GM23338 (cell line): ENCODE data around the gene R3HDM2. TPM values are rescaled to one million over a fixed set of nuclear protein-coding genes. Genes with fewer than 3 reads are reported as not detected.
A peak's percentile ranks its signal among the peaks of the same experiment; 100 is the strongest.

Experiments used
- ATAC-seq: fragments of 200-7000 bp; cut with Tn5 transposase; 3 replicates; pipeline ENCODE4 v1.9.1; 2020
- DNase-seq: peaks from one replicate; pipeline ENCODE4 v3.0.0-alpha.2; 2015; ENCODE audit warnings: low spot score
- H2AFZ ChIP-seq: fragments of 200-600 bp; sonication (generic); 2 replicates; pipeline ENCODE4 v1.8.0; 2016; ENCODE audit warnings: antibody characterized with exemption, mild to moderate bottlenecking, moderate library complexity
- H3F3A ChIP-seq: fragments of 200-600 bp; sonication (generic); replicated peaks from 2 replicates; pipeline ENCODE4 v1.8.0; 2017; ENCODE audit warnings: antibody characterized with exemption, mixed run types, low read depth
- H3K27ac ChIP-seq: fragments of 200-600 bp; sonication (generic); 2 replicates; pipeline ENCODE4 v1.6.1; 2016; ENCODE audit warnings: low read depth
- H3K27me3 ChIP-seq: fragments of 200-600 bp; sonication (generic); 2 replicates; pipeline ENCODE4 v1.8.0; 2016; ENCODE audit warnings: mild to moderate bottlenecking, mixed run types, moderate library complexity; ENCODE audit not compliant: insufficient read depth
- H3K36me3 ChIP-seq: fragments of 200-600 bp; sonication (generic); 2 replicates; pipeline ENCODE4 v1.8.0; 2016; ENCODE audit warnings: mild to moderate bottlenecking; ENCODE audit not compliant: insufficient read depth
- H3K4me1 ChIP-seq: fragments of 200-600 bp; sonication (generic); 2 replicates; pipeline ENCODE4 v1.8.0; 2016; ENCODE audit warnings: mild to moderate bottlenecking, moderate library complexity; ENCODE audit not compliant: insufficient read depth
- H3K4me2 ChIP-seq: fragments of 200-600 bp; sonication (generic); 2 replicates; pipeline ENCODE4 v1.7.1; 2017; ENCODE audit warnings: mixed run types
- H3K4me3 ChIP-seq: fragments of 200-600 bp; sonication (generic); 2 replicates; pipeline ENCODE4 v1.6.1; 2016; ENCODE audit warnings: mixed run types
- H3K79me2 ChIP-seq: fragments of 200-600 bp; sonication (generic); replicated peaks from 2 replicates; pipeline ENCODE4 v1.8.0; 2017; ENCODE audit warnings: mild to moderate bottlenecking; ENCODE audit not compliant: insufficient read depth
- H3K9me2 ChIP-seq: fragments of 200-600 bp; sonication (generic); 2 replicates; pipeline ENCODE4 v1.8.0; 2017; ENCODE audit not compliant: insufficient read depth
- H4K20me1 ChIP-seq: fragments of 200-600 bp; sonication (generic); replicated peaks from 2 replicates; pipeline ENCODE4 v1.8.0; 2017; ENCODE audit warnings: mild to moderate bottlenecking; ENCODE audit not compliant: insufficient read depth
- H3K27ac Mint-ChIP-seq: 2 replicates; pipeline ENCODE4 v1.8.0; 2020; ENCODE audit warnings: inconsistent platforms, mild to moderate bottlenecking, moderate library complexity, mixed read lengths
- H3K27me3 Mint-ChIP-seq: 3 replicates; pipeline ENCODE4 v1.8.0; 2022; ENCODE audit warnings: low read depth, mild to moderate bottlenecking, moderate library complexity, mixed read lengths, inconsistent platforms; ENCODE audit not compliant: insufficient read depth, poor library complexity
- H3K36me3 Mint-ChIP-seq: 3 replicates; pipeline ENCODE4 v1.8.0; 2021; ENCODE audit warnings: low read depth, mild to moderate bottlenecking, inconsistent platforms, moderate library complexity, mixed read lengths
- H3K4me1 Mint-ChIP-seq: 3 replicates; pipeline ENCODE4 v1.8.0; 2020; ENCODE audit warnings: mild to moderate bottlenecking, inconsistent platforms, mixed read lengths
- H3K4me3 Mint-ChIP-seq: 3 replicates; pipeline ENCODE4 v1.8.0; 2021; ENCODE audit warnings: moderate library complexity, mild to moderate bottlenecking, inconsistent platforms, mixed read lengths
- H3K9me3 Mint-ChIP-seq: 3 replicates; pipeline ENCODE4 v1.8.0; 2020; ENCODE audit warnings: moderate library complexity, mild to moderate bottlenecking, inconsistent platforms, mixed read lengths
- CREB1 ChIP-seq: fragments of 250-450 bp; sonication (Bioruptor Pico); IDR thresholded peaks from 2 replicates; pipeline ENCODE4 v1.5.0; 2020; ENCODE audit warnings: low read depth, mild to moderate bottlenecking, moderate library complexity
- ETS1 ChIP-seq: IDR thresholded peaks from 2 replicates; pipeline ENCODE4 v1.6.1; 2016; ENCODE audit warnings: antibody characterized with exemption
- EZH2 ChIP-seq: fragments of 200-600 bp; sonication (generic); IDR thresholded peaks from one replicate; pipeline ENCODE4 v1.8.0; 2017; ENCODE audit warnings: antibody characterized with exemption, mild to moderate bottlenecking, low read depth; ENCODE audit not compliant: unreplicated experiment
- EZH2phosphoT487 ChIP-seq: fragments of 200-600 bp; sonication (generic); IDR thresholded peaks from one replicate; pipeline ENCODE4 v1.8.1; 2018; ENCODE audit warnings: antibody characterized with exemption; ENCODE audit not compliant: unreplicated experiment
- NANOG ChIP-seq: IDR thresholded peaks from 2 replicates; pipeline ENCODE4 v1.6.1; 2016; ENCODE audit warnings: antibody characterized with exemption, borderline replicate concordance
- POLR2AphosphoS5 ChIP-seq: IDR thresholded peaks from 2 replicates; pipeline ENCODE4 v1.6.1; 2016; ENCODE audit warnings: antibody characterized with exemption, low read depth
- ZNF114 ChIP-seq: fragments of 250-450 bp; sonication (Bioruptor Pico); IDR thresholded peaks from 2 replicates; pipeline ENCODE4 v1.5.0; 2020; ENCODE audit warnings: mild to moderate bottlenecking, moderate library complexity
- polyA plus RNA-seq: library from polyadenylated mRNA; unstranded; fragments of >200 nt; fragmentation: Nextera tagmentation; extraction: Ambion mirVana; gene quantifications from 2 replicates; pipeline ENCODE4 v1.2.1, GENCODE V29; 2016
- total RNA-seq: library from RNA; depleted of rRNA; stranded (reverse); fragments of >200 nt; shearing (Covaris generic); gene quantifications from 2 replicates; pipeline ENCODE4 v1.2.3, GENCODE V29; 2014

The R3HDM2 gene
- total and polyA plus RNA-seq, 2 experiments from 2014 or later = 9.6 to 19.6 TPM

- TF ChIP-seq EZH2phosphoT487 (no peak), EZH2 (no peak), NANOG (no peak), ZNF114 (CRISPR knock-in tag) (no peak)
Measured at GRCh38 chr12:57227315-57228115, 203.3 kb downstream of the R3HDM2 start (continued).

GRCh38 chr12:57226588-57227314 lies 204.1 kb downstream of the R3HDM2 start:
- Mint-ChIP-seq H3K27me3 (peaks cover 71% of the 10 kb centered on the region), H3K27ac (no peak overlapping the region), H3K4me3 (peak overlapping the region; percentile 76), H3K4me1 (peaks cover 65% of the 10 kb centered on the region), H3K36me3 (peaks cover 24% of the 10 kb centered on the region), H3K9me3 (no peaks in the 10 kb centered on the region; the same call in 2 of the 3 replicates)
- Histone ChIP-seq H3K79me2 (peaks cover 19% of the 10 kb centered on the region), H3F3A (peaks cover 39% of the 10 kb centered on the region), H3K9me2 (no peaks in the 10 kb centered on the region), H3K36me3 (peaks cover 7% of the 10 kb centered on the region; the same call in 1 of the 2 replicates), H3K27me3 (peaks cover 74% of the 10 kb centered on the region), H2AFZ (peak overlapping the region; percentile 92), H3K4me1 (peaks cover 59% of the 10 kb centered on the region), H4K20me1 (peaks cover 16% of the 10 kb centered on the region), H3K4me3 (peak overlapping the region; percentile 61), H3K27ac (no peak overlapping the region), H3K4me2 (peak overlapping the region; percentile 87)
- ATAC-seq (peak; percentile 10), DNase-seq (peak; percentile 75)
- TF ChIP-seq EZH2 (peak; percentile 54), ETS1 (no peak), POLR2AphosphoS5 (0 out of 2 replicates have a peak, but pooled peaks have one; percentile 39)

- H3K9me2 ChIP-seq = no peaks in the 10 kb centered on the region
- H3K4me2 ChIP-seq = peak overlapping the region; percentile 87
- no peaks in the 10 kb centered on the region for H3K36me3 ChIP-seq
- Mint-ChIP-seq H3K4me1 (peaks cover 63% of the 10 kb centered on the region), H3K27ac (no peak overlapping the region), H3K36me3 (peaks cover 14% of the 10 kb centered on the region), H3K27me3 (peaks cover 74% of the 10 kb centered on the region), H3K9me3 (peaks cover 3% of the 10 kb centered on the region), H3K4me3 (peak overlapping the region; percentile 71)
- H3K27ac ChIP-seq = no peak overlapping the region
- peak overlapping the region; percentile 61 for H3K4me3 ChIP-seq
- H3K27me3 ChIP-seq = peaks cover 84% of the 10 kb centered on the region
- H3F3A ChIP-seq = peaks cover 36% of the 10 kb centered on the region
- H3K4me1 ChIP-seq = peaks cover 63% of the 10 kb centered on the region
- peak overlapping the region; percentile 92 for H2AFZ ChIP-seq
- TF ChIP-seq CREB1 (CRISPR knock-in tag) (no peak), EZH2 (peak; percentile 62)
- ATAC-seq (peak; percentile 0; the same call in 2 of the 3 replicates), DNase-seq (no peak)
- peaks cover 11% of the 10 kb centered on the region for H3K79me2 ChIP-seq
- peaks cover 10% of the 10 kb centered on the region for H4K20me1 ChIP-seq
Measured at GRCh38 chr12:57225680-57226210, 205.1 kb downstream of the R3HDM2 start.
